Skin epidermis (tissue), 12 donors: ENCODE results near the gene DNAJB2.
A peak's percentile ranks its signal among the peaks of the same experiment; 100 is the strongest.

Experiments used
- H3K27ac ChIP-seq, 21 experiments: fragments of 200-600 bp; sonication (generic) in 11 of 21; one replicate each; pipeline ENCODE4 v1.5.0; 2020; ENCODE audit warnings: mild to moderate bottlenecking in 3 of 21, inconsistent platforms in 2 of 21, moderate library complexity in 2 of 21
- H3K4me3 ChIP-seq, 7 experiments: fragments of 200-600 bp; sonication (generic) in 2 of 7; one replicate each; pipeline ENCODE4 v1.5.0; 2020; ENCODE audit warnings: inconsistent platforms in 2 of 7, mild to moderate bottlenecking in 2 of 7, moderate library complexity in 1 of 7

Gene DNAJB2

GRCh38 chr2:219279151-219279915, at the start of gene DNAJB2:
Gene DNAJB2, plus strand, starts transcription at chr2:219279366. Its CDS starts 468 bp downstream, at chr2:219279834.
- peak within 1 kb of the TSS; percentile 57 to 90 (median 64) for H3K4me3 ChIP-seq

DNA sequence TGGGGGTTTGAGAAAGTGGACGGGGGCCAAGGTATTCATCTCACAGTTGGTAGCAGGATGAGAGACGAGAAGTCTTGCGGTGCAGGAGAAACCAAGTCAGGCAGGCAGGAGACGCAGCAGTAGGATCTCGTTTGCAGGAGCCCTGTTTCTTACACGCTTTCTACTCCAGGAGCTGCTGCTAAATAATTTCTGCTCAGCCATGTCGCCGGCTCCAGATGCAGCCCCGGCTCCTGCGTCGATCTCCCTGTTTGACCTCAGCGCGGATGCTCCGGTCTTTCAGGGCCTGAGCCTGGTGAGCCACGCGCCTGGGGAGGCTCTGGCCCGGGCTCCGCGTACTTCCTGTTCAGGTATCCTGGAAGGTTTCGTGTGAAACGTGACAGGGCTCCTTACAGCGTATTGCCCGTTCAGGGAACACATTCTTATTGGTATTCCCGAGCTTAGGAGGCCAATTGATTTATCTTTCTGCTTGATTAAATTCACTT, 49.1 kb upstream of the DNAJB2 start:
- H3K27ac ChIP-seq, result peak overlapping the region; percentile 54 to 96 (median 94)

More at GRCh38 chr2:219279151-219279915, at the start of gene DNAJB2:
- H3K27ac ChIP-seq, result peak within 1 kb of the TSS; percentile 89 to 100 (median 97)

DNA sequence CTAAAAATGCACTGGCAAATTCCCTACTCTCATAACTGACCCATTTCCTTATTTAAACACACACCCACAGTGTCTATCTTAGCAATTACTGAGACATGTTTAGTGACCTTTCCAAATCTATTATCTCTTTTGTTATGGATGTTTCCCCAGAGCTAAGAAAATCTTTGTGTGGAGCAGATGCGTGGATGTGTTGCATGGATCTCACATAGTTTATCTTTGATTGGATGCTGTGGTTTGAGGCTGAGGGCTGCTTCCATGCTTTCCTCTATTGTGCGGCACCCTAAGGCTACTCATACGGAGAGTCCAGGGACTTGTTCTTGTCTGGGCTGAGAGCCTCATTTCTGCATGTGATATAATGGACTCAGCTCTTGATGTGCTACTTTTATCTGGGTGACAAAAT, 44.8 kb upstream of the DNAJB2 start:
- Histone ChIP-seq H3K4me3 (no peak overlapping the region), H3K27ac (no peak overlapping the region)

More for the DNA sequence above, 49.1 kb upstream of the DNAJB2 start:
- peak overlapping the region; percentile 60 to 87 (median 75) for H3K4me3 ChIP-seq

DNA sequence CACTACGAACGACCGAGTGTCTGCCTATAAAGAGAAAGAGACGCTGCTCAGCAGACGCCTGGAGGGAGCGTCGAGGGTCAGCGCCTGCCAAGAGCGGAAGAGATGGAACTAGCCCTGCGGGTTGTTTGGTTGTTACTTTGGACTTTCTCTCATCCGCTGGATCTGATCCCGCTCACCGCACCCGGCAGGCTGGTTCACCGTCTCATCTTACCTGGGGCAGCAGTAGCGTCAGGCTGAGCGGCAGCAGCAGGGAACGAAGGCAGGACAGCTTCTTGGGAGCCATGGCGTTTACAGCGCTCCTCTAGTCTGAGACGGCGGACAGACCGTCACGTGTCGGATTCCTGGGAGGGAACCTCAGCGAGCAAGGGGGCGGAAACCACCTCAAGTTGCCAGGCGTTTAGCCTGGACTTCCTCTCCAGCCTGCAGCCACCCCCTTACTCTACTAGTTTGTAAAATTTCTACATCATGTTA, 35.8 kb upstream of the DNAJB2 start:
- H3K27ac ChIP-seq, result peak overlapping the region in 7 of 21 experiments; percentile 4 to 63 (median 28)

DNA sequence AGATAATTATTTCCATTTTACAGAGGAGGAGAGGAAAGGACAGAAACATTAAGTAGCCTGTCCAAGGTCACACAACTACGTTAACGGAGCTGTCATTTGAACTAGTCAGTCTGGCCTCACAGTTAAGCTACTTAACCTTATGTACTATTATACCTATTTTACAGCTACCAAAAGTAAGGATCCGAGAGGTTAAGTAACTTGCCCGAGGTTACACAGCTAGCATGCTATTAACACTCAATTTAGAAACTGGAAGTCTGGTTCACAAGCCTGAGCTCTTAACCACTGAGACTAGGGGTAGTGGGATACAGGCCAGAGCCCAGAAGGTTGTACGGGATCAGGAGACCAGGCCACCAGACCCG, 34.4 kb upstream of the DNAJB2 start:
- Histone ChIP-seq H3K27ac (peak overlapping the region; percentile 20 to 99 (median 93)), H3K4me3 (peak overlapping the region; percentile 66 to 92 (median 76))

More for the DNA sequence above, 35.8 kb upstream of the DNAJB2 start:
- H3K4me3 ChIP-seq, result peak overlapping the region in 5 of 7 experiments; percentile 10 to 27 (median 13)

GRCh38 chr2:219245148-219245898, 33.8 kb upstream of the DNAJB2 start, which contains the start of the genes GLB1L and STK16:
Gene GLB1L, minus strand, starts transcription at chr2:219245444. Its CDS starts 1,871 bp downstream, at chr2:219243573.
Gene STK16, plus strand, starts transcription at chr2:219245479. Its CDS starts 521 bp downstream, at chr2:219246000.
- Histone ChIP-seq H3K27ac (peak within 1 kb of the TSS; percentile 71 to 99 (median 93)), H3K4me3 (peak within 1 kb of the TSS; percentile 66 to 92 (median 76))

GRCh38 chr2:219245899-219246230, 33.3 kb upstream of the DNAJB2 start:
- H3K4me3 ChIP-seq, result peak overlapping the region; percentile 66 to 92 (median 76)

GRCh38 chr2:219246559-219246958, 32.6 kb upstream of the DNAJB2 start:
- no peak overlapping the region for H3K4me3 ChIP-seq
- H3K27ac ChIP-seq, result peak overlapping the region in 17 of 21 experiments; percentile 33 to 98 (median 91)

More at GRCh38 chr2:219245899-219246230, 33.3 kb upstream of the DNAJB2 start:
- H3K27ac ChIP-seq, result peak overlapping the region; percentile 71 to 99 (median 93)

- Histone ChIP-seq H3K4me3 (no peak overlapping the region), H3K27ac (peak overlapping the region in 20 of 21 experiments; percentile 57 to 98 (median 86))
These were observed 31.2 kb upstream of the DNAJB2 start for GRCh38 chr2:219247678-219248642.

- Histone ChIP-seq H3K27ac (peak overlapping the region in 20 of 21 experiments; percentile 57 to 98 (median 86)), H3K4me3 (peak overlapping the region in 3 of 7 experiments; percentile 8 to 24 (median 20))
These were observed 30.3 kb upstream of the DNAJB2 start for GRCh38 chr2:219248845-219249202.

- peak overlapping the region in 6 of 7 experiments; percentile 2 to 75 (median 16) for H3K4me3 ChIP-seq
- peak overlapping the region in 20 of 21 experiments; percentile 57 to 98 (median 86) for H3K27ac ChIP-seq
These were observed 29.8 kb upstream of the DNAJB2 start for GRCh38 chr2:219249203-219249980.

DNA sequence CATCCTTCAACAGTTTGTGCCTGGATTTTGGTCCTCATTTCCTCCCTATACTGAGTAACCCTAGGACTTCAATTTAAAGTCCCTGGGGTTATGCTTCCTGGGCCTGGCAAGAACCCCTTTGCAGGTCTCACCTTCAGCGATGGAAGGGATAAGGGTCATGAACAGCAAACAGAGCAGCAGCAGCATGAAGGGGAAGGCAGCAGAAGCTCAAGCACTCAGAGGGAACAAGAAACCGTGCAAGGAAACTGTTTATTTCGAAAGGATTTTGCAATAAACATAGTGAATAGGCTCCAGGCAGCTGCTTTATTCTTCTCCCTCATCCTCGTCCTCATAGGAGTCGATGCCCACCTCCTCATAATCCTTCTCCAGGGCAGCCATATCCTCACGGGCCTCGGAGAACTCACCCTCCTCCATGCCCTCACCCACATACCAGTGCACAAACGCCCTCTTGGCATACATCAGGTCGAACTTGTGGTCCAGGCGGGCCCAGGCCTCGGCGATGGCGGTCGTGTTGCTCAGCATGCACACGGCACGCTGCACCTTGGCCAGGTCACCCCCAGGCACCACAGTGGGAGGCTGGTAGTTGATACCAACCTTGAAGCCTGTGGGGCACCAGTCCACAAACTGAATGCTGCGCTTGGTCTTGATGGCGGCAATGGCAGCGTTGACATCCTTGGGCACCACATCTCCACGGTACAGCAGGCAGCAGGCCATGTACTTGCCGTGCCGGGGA, 29.0 kb upstream of the DNAJB2 start:
- H3K27ac ChIP-seq, result peak overlapping the region; percentile 15 to 98 (median 82)

GRCh38 chr2:219251656-219252055, 27.5 kb upstream of the DNAJB2 start:
- Histone ChIP-seq H3K4me3 (peak overlapping the region; percentile 50 to 79 (median 67)), H3K27ac (peak overlapping the region in 16 of 21 experiments; percentile 10 to 98 (median 90))

More for the DNA sequence above, 29.0 kb upstream of the DNAJB2 start:
- peak overlapping the region in 5 of 7 experiments; percentile 2 to 75 (median 20) for H3K4me3 ChIP-seq

DNA sequence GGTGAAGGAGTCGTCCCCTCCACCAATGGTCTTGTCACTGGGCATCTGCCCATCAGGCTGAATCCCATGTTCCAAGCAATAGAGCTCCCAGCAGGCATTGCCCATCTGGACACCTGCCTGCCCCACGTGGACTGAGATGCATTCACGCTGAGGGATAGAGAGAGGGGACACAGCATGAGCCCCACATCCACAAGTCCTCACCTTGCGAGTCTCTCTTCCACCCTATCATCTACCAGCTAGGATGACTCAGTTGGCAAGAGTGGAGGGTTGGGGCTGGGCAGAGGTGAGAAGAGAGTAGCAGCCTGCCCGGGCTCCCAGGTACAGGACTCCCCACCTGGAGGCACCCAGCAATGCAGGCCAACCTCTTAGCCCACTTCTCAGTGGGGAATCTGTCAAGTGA, 27.1 kb upstream of the DNAJB2 start:
- peak overlapping the region in 20 of 21 experiments; percentile 76 to 98 (median 88) for H3K27ac ChIP-seq
- peak overlapping the region; percentile 50 to 79 (median 67) for H3K4me3 ChIP-seq

DNA sequence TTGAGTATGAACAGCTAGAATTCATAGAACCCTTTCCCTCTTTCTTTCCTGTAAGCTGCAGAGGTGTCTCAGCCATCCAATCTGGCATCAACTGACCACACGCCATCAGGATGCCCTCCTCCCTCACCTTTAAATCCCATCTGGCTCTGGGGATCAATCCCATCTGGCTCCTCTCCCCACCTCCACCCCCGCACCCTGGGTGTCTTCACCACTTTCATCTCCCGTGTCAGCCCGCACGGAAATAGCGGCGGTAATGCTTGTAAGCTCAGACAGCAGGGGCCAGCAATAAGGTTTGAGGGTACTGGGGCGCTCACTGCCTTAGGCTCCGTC, 26.6 kb upstream of the DNAJB2 start:
- Histone ChIP-seq H3K27ac (peak overlapping the region; percentile 43 to 98 (median 87)), H3K4me3 (peak overlapping the region; percentile 50 to 79 (median 67))

DNA sequence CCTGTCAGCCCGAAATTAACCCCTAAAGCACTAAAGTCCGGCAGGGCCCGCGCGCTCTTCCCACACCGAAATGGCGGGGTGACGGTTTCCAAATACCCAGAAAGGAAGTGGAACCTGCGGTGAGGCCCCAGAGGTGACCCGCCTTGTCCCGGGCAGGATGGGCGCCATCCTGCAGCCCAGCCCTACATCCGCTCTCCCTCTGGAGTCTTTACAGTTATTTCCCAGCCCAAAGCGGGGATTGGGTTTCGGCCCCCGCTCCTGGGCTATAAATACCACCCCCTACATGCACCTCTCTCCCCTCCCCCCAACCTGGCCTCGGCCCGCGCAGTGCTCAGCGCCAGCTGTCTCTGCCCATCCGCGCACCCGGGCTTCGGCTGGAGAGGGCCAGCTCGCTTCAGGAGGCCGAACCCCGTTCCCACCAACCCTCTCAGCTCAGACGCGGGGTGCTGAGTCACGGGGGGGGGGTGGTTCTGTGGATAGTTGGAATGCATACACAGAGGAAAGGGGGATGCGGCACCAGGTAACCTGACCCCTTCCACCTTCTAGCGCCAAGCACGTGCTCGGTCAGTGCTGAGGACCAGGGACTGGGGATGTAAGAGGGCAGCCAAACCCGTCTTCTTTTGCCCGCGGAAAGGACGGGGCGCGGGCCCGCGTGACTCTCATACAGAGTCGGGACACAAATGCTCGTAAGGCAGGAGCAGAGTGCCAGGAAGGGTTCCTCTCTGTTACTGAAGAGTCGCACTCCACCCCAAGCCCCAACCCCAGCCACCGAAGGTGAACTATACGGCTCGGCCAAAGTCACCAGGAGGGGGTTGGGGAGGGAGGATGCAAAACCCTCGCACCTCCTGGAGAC, 26.0 kb upstream of the DNAJB2 start, which contains the start of gene TUBA4B:
Gene TUBA4B (plus strand): TSS at position 344 of the 853 bp plus-strand sequence. CDS start 165 bp downstream, at position 509.
- Histone ChIP-seq H3K27ac (peak within 1 kb of the TSS; percentile 50 to 98 (median 87)), H3K4me3 (peak within 1 kb of the TSS; percentile 50 to 79 (median 67))
